Lower leg skin (tissue), 4 donors: ENCODE results near the gene TRAF4. TPM values are rescaled to one million over a fixed set of nuclear protein-coding genes. Genes with fewer than 3 reads are reported as not detected.

ENCODE experiments used
- DNase-seq, 2 donors: peaks; one replicate each; pipeline ENCODE4 v3.0.0-alpha.2; 2019; ENCODE audit warnings: low spot score in 2 of 2
- H3K4me3 ChIP-seq: fragments of 200-600 bp; sonication (generic); 2 replicates; pipeline ENCODE4 v1.5.1; 2017; ENCODE audit warnings: mild to moderate bottlenecking, low read depth; ENCODE audit not compliant: poor library complexity, severe bottlenecking
- POLR2A ChIP-seq, 2 donors: fragments of 450-650 bp; IDR thresholded peaks; one replicate each; pipeline ENCODE4 v1.6.1; 2016 to 2017; ENCODE audit warnings: antibody characterized with exemption in 2 of 2, mild to moderate bottlenecking in 1 of 2, moderate library complexity in 1 of 2
- WGBS, 2 donors: methylation state at CpG; one replicate each; pipeline ENCODE4 v1.1.5; 2018; 5-methylcytosine and 5-hydroxymethylcytosine counted together
- intact Hi-C: fragments of 100-400 bp; cut with DNase I; formaldehyde crosslinking; loops from one replicate; pipeline ENCODE4 v1.15.0; 2023; ENCODE audit warnings: low total_unique reads
- total RNA-seq, 4 donors: library from RNA; depleted of rRNA; stranded (reverse); fragments of >200 nt; gene quantifications; one replicate each; pipeline ENCODE4 v1.1.0, GENCODE V29; 2016
- TF ChIP-seq, protein P1 (sequence below), 3 donors: fragments of 450-650 bp; IDR thresholded peaks; one replicate each; pipeline ENCODE4 v1.5.1; 2016; ENCODE audit warnings: antibody characterized with exemption in 3 of 3, mild to moderate bottlenecking in 3 of 3, moderate library complexity in 2 of 3

TRAF4 gene
- total RNA-seq, 4 donors from 2014 or later: 11.0 to 30.9 (median 21.8) TPM

- H3K4me3 ChIP-seq: no peak overlapping the region
- TF ChIP-seq, protein P1, sequence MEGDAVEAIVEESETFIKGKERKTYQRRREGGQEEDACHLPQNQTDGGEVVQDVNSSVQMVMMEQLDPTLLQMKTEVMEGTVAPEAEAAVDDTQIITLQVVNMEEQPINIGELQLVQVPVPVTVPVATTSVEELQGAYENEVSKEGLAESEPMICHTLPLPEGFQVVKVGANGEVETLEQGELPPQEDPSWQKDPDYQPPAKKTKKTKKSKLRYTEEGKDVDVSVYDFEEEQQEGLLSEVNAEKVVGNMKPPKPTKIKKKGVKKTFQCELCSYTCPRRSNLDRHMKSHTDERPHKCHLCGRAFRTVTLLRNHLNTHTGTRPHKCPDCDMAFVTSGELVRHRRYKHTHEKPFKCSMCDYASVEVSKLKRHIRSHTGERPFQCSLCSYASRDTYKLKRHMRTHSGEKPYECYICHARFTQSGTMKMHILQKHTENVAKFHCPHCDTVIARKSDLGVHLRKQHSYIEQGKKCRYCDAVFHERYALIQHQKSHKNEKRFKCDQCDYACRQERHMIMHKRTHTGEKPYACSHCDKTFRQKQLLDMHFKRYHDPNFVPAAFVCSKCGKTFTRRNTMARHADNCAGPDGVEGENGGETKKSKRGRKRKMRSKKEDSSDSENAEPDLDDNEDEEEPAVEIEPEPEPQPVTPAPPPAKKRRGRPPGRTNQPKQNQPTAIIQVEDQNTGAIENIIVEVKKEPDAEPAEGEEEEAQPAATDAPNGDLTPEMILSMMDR (IDR thresholded peaks at IDR 0.05): no peak
- TF ChIP-seq POLR2A (IDR thresholded peaks at IDR 0.05): no peak
- 76 to 81% methylated on average over 21 to 22 of the region's 22 CpGs for WGBS, 2 donors
- no peak for DNase-seq
- intact Hi-C loops: no loop called here
Observed at GRCh38 chr17:28737770-28738679, 5.8 kb upstream of the TRAF4 start.

- TF ChIP-seq, protein P1 (IDR thresholded peaks at IDR 0.05): no peak
- TF ChIP-seq POLR2A (IDR thresholded peaks at IDR 0.05): no peak
- no peak overlapping the region for H3K4me3 ChIP-seq
- intact Hi-C loops: no loop called here
- no peak for DNase-seq
- 87 to 92% methylated on average over 10 of the region's 10 CpGs for WGBS, 2 donors
Observed at GRCh38 chr17:28738680-28739384, 5.0 kb upstream of the TRAF4 start.

- H3K4me3 ChIP-seq: no peak overlapping the region
- TF ChIP-seq, protein P1 (IDR thresholded peaks at IDR 0.05): no peak
- TF ChIP-seq POLR2A (IDR thresholded peaks at IDR 0.05): no peak
- DNase-seq: no peak
- 66 to 76% methylated on average over 3 to 10 of the region's 10 CpGs for WGBS, 2 donors
- intact Hi-C loops: no loop called here
Observed at GRCh38 chr17:28740406-28741357, 3.1 kb upstream of the TRAF4 start.

GRCh38 chr17:28741358-28742349 is 2.2 kb upstream of the TRAF4 start:
- no peak for TF ChIP-seq POLR2A (IDR thresholded peaks at IDR 0.05)
- TF ChIP-seq, protein P1 (IDR thresholded peaks at IDR 0.05): no peak
- 72 to 75% methylated on average over 17 to 19 of the region's 19 CpGs for WGBS, 2 donors
- DNase-seq: no peak
- H3K4me3 ChIP-seq: no peak overlapping the region
- intact Hi-C loops: no loop called here
